Left renal pelvis (tissue), 4 donors: Measurements from ENCODE around the gene CEP78. TPM values are rescaled to one million over a fixed set of nuclear protein-coding genes. Genes with fewer than 3 reads are reported as not detected.
"Not testable (repeated sequence)": the region's sequence is repeated elsewhere in the genome, so short reads cannot be mapped to it uniquely, and the experiment has no call there.

Source experiments
- DNase-seq, 4 donors: peaks; one replicate each; pipeline ENCODE4 v3.0.0-alpha.2; 2013; ENCODE audit warnings: low read depth in 4 of 4, low spot score in 3 of 4
- polyA plus RNA-seq, 4 donors: library from polyadenylated mRNA; unstranded; fragments of 120-200 nt; gene quantifications; one replicate each; pipeline ENCODE4 v1.2.1, GENCODE V29; 2013; ENCODE audit not compliant: insufficient read length in 4 of 4

CEP78 gene
- polyA plus RNA-seq: 10 to 100 TPM; 34.8 to 38.7 (median 36.7) TPM

GRCh38 chr9:78235762-78236550 lies at the start of gene CEP78:
CEP78 (plus strand) TSS chr9:78236075; CDS start chr9:78236351, 276 bp downstream.
- peak; percentile 79 to 85 (median 83) for DNase-seq

GRCh38 chr9:78187763-78188484 lies 48.0 kb upstream of the CEP78 start:
- DNase-seq: no peak

GRCh38 chr9:78188594-78188993 lies 47.3 kb upstream of the CEP78 start:
- DNase-seq: no peak

GRCh38 chr9:78189001-78189400 lies 46.9 kb upstream of the CEP78 start:
- DNase-seq: no peak

- no peak for DNase-seq
Measured at GRCh38 chr9:78189461-78189860, 46.4 kb upstream of the CEP78 start.

- DNase-seq: no peak
Measured at GRCh38 chr9:78191931-78192330, 43.9 kb upstream of the CEP78 start.

- no peak for DNase-seq
Measured at GRCh38 chr9:78196258-78196657, 39.6 kb upstream of the CEP78 start.

- not testable (repeated sequence) for DNase-seq
Measured at GRCh38 chr9:78201158-78201777, 34.6 kb upstream of the CEP78 start.

- no peak for DNase-seq
Measured at GRCh38 chr9:78207319-78207718, 28.6 kb upstream of the CEP78 start.

GRCh38 chr9:78207901-78208300 lies 28.0 kb upstream of the CEP78 start:
- DNase-seq: no peak

- DNase-seq: no peak
Measured at GRCh38 chr9:78209127-78209526, 26.7 kb upstream of the CEP78 start.

- no peak for DNase-seq
Measured at GRCh38 chr9:78210841-78211301, 25.0 kb upstream of the CEP78 start.

- no peak for DNase-seq
Measured at GRCh38 chr9:78212868-78213267, 23.0 kb upstream of the CEP78 start.

GRCh38 chr9:78213712-78214111 lies 22.2 kb upstream of the CEP78 start:
- peak in 1 of 4 donors; percentile 24 for DNase-seq

- DNase-seq: no peak
Measured at GRCh38 chr9:78214492-78214891, 21.4 kb upstream of the CEP78 start.

- DNase-seq: no peak
Measured at GRCh38 chr9:78215706-78216105, 20.2 kb upstream of the CEP78 start.

- no peak for DNase-seq
Measured at GRCh38 chr9:78218890-78219289, 17.0 kb upstream of the CEP78 start.

GRCh38 chr9:78221425-78221824 lies 14.4 kb upstream of the CEP78 start:
- DNase-seq: no peak

GRCh38 chr9:78221841-78222240 lies 14.0 kb upstream of the CEP78 start:
- not testable (repeated sequence) for DNase-seq

GRCh38 chr9:78230761-78231160 lies 5.1 kb upstream of the CEP78 start:
- DNase-seq: no peak

- DNase-seq: not testable (repeated sequence)
Measured at GRCh38 chr9:78232471-78232870, 3.4 kb upstream of the CEP78 start.
